ENCODE results near the gene SLC66A3. TPM values are rescaled to one million over a fixed set of nuclear protein-coding genes. Genes with fewer than 3 reads are reported as not detected.

Gene SLC66A3
- total RNA-seq, 1 experiment from 2014 or later = 12.5 TPM

- TF ChIP-seq ZNF512 (CRISPR knock-in tag; IDR thresholded peaks at IDR 0.05; ENCODE audit: borderline replicate concordance) = no peak
Measured at GRCh38 chr2:11196246-11196645, 41.0 kb downstream of the SLC66A3 start (continued).

- DNase-seq (ENCODE audit: low spot score) (no peak), ATAC-seq (no peak)
- TF ChIP-seq EMX1 (CRISPR knock-in tag; IDR thresholded peaks at IDR 0.05) (no peak), NR2C2 (CRISPR knock-in tag; IDR thresholded peaks at IDR 0.05) (no peak)
- no peaks in the 10 kb centered on the region for H3K4me1 Mint-ChIP-seq
- peaks cover 30% of the 10 kb centered on the region for H3K36me3 Mint-ChIP-seq
- H3K9me3 Mint-ChIP-seq = no peaks in the 10 kb centered on the region
- ChIA-PET POLR2A (no interaction called here), CTCF (no interaction called here)
- H3K4me3 Mint-ChIP-seq = no peak overlapping the region
- no peak overlapping the region for H3K27ac Mint-ChIP-seq
- no peaks in the 10 kb centered on the region for H3K27me3 Mint-ChIP-seq (ENCODE audit: low read depth)
Measured at GRCh38 chr2:11200651-11201050, 45.4 kb downstream of the SLC66A3 start.

GRCh38 chr2:11201969-11202368 is 46.7 kb downstream of the SLC66A3 start:
- Mint-ChIP-seq H3K4me3 (no peak overlapping the region), H3K36me3 (peaks cover 23% of the 10 kb centered on the region), H3K27me3 (ENCODE audit: low read depth) (no peaks in the 10 kb centered on the region), H3K9me3 (no peaks in the 10 kb centered on the region), H3K27ac (no peak overlapping the region), H3K4me1 (no peaks in the 10 kb centered on the region)
- ATAC-seq (no peak), DNase-seq (ENCODE audit: low spot score) (no peak)
- ChIA-PET CTCF (interaction anchor here (1.4 kb wide), 1 partner anchor 69 kb away, joined by 5 read pairs; a partner anchor contains a TSS), POLR2A (no interaction called here)
- TF ChIP-seq ZNF396 (CRISPR knock-in tag; IDR thresholded peaks at IDR 0.05; ENCODE audit: borderline replicate concordance) (no peak), NR3C1 (CRISPR knock-in tag; conservative IDR thresholded peaks at IDR 0.05; ENCODE audit: low read depth) (no peak), ZNF138 (CRISPR knock-in tag; conservative IDR thresholded peaks at IDR 0.05) (no peak)

- peaks cover 27% of the 10 kb centered on the region for H3K36me3 Mint-ChIP-seq
- POLR2A ChIA-PET = no interaction called here
- no peak overlapping the region for H3K27ac Mint-ChIP-seq
- CTCF ChIA-PET = interaction anchor here (1.3 kb wide), 1 partner anchor 71 kb away, joined by 3 read pairs; no protein-coding TSS in a partner anchor
- TF ChIP-seq ZNF263 (CRISPR knock-in tag; IDR thresholded peaks at IDR 0.05; ENCODE audit: low read depth) = no peak
- no peak for TF ChIP-seq TEAD1 (CRISPR knock-in tag; IDR thresholded peaks at IDR 0.05)
- TF ChIP-seq CTCF (IDR thresholded peaks at IDR 0.05) = no peak
- TF ChIP-seq NR2C2 (CRISPR knock-in tag; IDR thresholded peaks at IDR 0.05) = no peak
- no peak for TF ChIP-seq SOX15 (CRISPR knock-in tag; IDR thresholded peaks at IDR 0.05)
- no peak for TF ChIP-seq ZNF423 (CRISPR knock-in tag; IDR thresholded peaks at IDR 0.05)
- no peak for TF ChIP-seq KAT7 (CRISPR knock-in tag; IDR thresholded peaks at IDR 0.05; ENCODE audit: borderline replicate concordance)
- no peak for TF ChIP-seq PREB (CRISPR knock-in tag; IDR thresholded peaks at IDR 0.05; ENCODE audit: borderline replicate concordance)
- no peak for TF ChIP-seq MAX (CRISPR knock-in tag; IDR thresholded peaks at IDR 0.05)
- no peaks in the 10 kb centered on the region for H3K4me1 Mint-ChIP-seq
- DNase-seq (ENCODE audit: low spot score) (no peak), ATAC-seq (no peak)
- no peaks in the 10 kb centered on the region for H3K27me3 Mint-ChIP-seq (ENCODE audit: low read depth)
- no peaks in the 10 kb centered on the region for H3K9me3 Mint-ChIP-seq
- no peak overlapping the region for H3K4me3 Mint-ChIP-seq
Measured at GRCh38 chr2:11203480-11203879, 48.2 kb downstream of the SLC66A3 start.

GRCh38 chr2:11208083-11208482 is 52.8 kb downstream of the SLC66A3 start:
- no peak for DNase-seq (ENCODE audit: low spot score)
- no peak overlapping the region for H3K27ac Mint-ChIP-seq
- ATAC-seq = no peak
- POLR2A ChIA-PET = no interaction called here
- no peaks in the 10 kb centered on the region for H3K27me3 Mint-ChIP-seq (ENCODE audit: low read depth)
- CTCF ChIA-PET = no interaction called here
- H3K4me3 Mint-ChIP-seq = no peak overlapping the region
- H3K9me3 Mint-ChIP-seq = no peaks in the 10 kb centered on the region
- H3K36me3 Mint-ChIP-seq = peaks cover 10% of the 10 kb centered on the region
- no peaks in the 10 kb centered on the region for H3K4me1 Mint-ChIP-seq
- TF ChIP-seq STAT6 (CRISPR knock-in tag; conservative IDR thresholded peaks at IDR 0.05; ENCODE audit: low read depth) (no peak), OVOL2 (CRISPR knock-in tag; IDR thresholded peaks at IDR 0.05; ENCODE audit: borderline replicate concordance) (no peak), PRDM15 (CRISPR knock-in tag; IDR thresholded peaks at IDR 0.05) (no peak), NFE2L1 (CRISPR knock-in tag; IDR thresholded peaks at IDR 0.05) (no peak)
